HL-60 (cell line): ENCODE results near the gene ALK.

Source experiments
- DNase-seq, 2 experiments: peaks; one replicate each; pipeline ENCODE4 v3.0.0-alpha.2; 2010 to 2020; ENCODE audit warnings: low read depth in 1 of 2, low spot score in 1 of 2
- H3K27ac ChIP-seq: fragments of 250-450 bp; sonication (Bioruptor Pico); replicated peaks from 2 replicates; pipeline ENCODE4 v1.5.1; 2020; ENCODE audit warnings: mild to moderate bottlenecking, moderate library complexity
- H3K27me3 ChIP-seq: fragments of 250-450 bp; sonication (Bioruptor Pico); 2 replicates; pipeline ENCODE4 v1.5.1; 2021; ENCODE audit warnings: mild to moderate bottlenecking, moderate library complexity; ENCODE audit not compliant: insufficient read depth, poor library complexity, severe bottlenecking
- H3K4me3 ChIP-seq: replicated peaks from 2 replicates; pipeline ENCODE4 v1.5.1; 2011; ENCODE audit warnings: mild to moderate bottlenecking, control low read depth, low read length; ENCODE audit not compliant: insufficient read depth
- GABPA ChIP-seq: IDR thresholded peaks from 2 replicates; pipeline ENCODE4 v1.6.1; 2012; ENCODE audit warnings: low read depth
- POLR2AphosphoS5 ChIP-seq: IDR thresholded peaks from 2 replicates; pipeline ENCODE4 v1.6.1; 2012; ENCODE audit warnings: low read depth
- SPI1 ChIP-seq: IDR thresholded peaks from 2 replicates; pipeline ENCODE4 v1.6.1; 2012; ENCODE audit warnings: low read depth, mild to moderate bottlenecking, borderline replicate concordance
- TF ChIP-seq, protein P1 (sequence below): IDR thresholded peaks from one replicate; pipeline ENCODE4 v1.5.1; 2011; ENCODE audit warnings: low read length, control low read depth, inconsistent platforms; ENCODE audit not compliant: insufficient read depth
- TF ChIP-seq, protein P2 (sequence below): IDR thresholded peaks from 2 replicates; pipeline ENCODE4 v1.6.1; 2012; ENCODE audit warnings: low read depth; ENCODE audit not compliant: insufficient replicate concordance

ALK gene

DNA sequence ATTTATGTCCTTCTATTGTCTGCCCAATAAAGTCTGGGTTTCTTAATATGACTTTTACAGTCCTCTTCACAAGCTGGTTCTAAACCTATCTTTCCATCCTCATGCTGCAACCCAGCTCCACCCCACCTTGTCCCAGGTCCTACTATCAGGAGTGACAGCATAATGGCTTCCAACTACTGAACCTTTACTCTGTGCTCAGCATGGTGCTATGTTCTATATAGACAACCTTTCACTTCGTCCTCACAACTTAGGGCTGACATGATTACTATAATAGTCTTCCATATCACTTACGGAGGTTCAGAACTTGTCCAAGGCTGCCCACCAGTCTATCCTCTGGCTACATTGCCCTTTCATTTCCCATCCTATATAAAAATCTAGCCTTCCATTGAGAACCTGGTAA lies 256.8 kb downstream of the ALK start:
- Histone ChIP-seq H3K4me3 (no peak overlapping the region), H3K27me3 (no peaks in the 10 kb centered on the region), H3K27ac (no peak overlapping the region)
- TF ChIP-seq POLR2AphosphoS5 (no peak), SPI1 (no peak), GABPA (no peak)
- TF ChIP-seq, protein P1, sequence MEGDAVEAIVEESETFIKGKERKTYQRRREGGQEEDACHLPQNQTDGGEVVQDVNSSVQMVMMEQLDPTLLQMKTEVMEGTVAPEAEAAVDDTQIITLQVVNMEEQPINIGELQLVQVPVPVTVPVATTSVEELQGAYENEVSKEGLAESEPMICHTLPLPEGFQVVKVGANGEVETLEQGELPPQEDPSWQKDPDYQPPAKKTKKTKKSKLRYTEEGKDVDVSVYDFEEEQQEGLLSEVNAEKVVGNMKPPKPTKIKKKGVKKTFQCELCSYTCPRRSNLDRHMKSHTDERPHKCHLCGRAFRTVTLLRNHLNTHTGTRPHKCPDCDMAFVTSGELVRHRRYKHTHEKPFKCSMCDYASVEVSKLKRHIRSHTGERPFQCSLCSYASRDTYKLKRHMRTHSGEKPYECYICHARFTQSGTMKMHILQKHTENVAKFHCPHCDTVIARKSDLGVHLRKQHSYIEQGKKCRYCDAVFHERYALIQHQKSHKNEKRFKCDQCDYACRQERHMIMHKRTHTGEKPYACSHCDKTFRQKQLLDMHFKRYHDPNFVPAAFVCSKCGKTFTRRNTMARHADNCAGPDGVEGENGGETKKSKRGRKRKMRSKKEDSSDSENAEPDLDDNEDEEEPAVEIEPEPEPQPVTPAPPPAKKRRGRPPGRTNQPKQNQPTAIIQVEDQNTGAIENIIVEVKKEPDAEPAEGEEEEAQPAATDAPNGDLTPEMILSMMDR = no peak
- TF ChIP-seq, protein P2, sequence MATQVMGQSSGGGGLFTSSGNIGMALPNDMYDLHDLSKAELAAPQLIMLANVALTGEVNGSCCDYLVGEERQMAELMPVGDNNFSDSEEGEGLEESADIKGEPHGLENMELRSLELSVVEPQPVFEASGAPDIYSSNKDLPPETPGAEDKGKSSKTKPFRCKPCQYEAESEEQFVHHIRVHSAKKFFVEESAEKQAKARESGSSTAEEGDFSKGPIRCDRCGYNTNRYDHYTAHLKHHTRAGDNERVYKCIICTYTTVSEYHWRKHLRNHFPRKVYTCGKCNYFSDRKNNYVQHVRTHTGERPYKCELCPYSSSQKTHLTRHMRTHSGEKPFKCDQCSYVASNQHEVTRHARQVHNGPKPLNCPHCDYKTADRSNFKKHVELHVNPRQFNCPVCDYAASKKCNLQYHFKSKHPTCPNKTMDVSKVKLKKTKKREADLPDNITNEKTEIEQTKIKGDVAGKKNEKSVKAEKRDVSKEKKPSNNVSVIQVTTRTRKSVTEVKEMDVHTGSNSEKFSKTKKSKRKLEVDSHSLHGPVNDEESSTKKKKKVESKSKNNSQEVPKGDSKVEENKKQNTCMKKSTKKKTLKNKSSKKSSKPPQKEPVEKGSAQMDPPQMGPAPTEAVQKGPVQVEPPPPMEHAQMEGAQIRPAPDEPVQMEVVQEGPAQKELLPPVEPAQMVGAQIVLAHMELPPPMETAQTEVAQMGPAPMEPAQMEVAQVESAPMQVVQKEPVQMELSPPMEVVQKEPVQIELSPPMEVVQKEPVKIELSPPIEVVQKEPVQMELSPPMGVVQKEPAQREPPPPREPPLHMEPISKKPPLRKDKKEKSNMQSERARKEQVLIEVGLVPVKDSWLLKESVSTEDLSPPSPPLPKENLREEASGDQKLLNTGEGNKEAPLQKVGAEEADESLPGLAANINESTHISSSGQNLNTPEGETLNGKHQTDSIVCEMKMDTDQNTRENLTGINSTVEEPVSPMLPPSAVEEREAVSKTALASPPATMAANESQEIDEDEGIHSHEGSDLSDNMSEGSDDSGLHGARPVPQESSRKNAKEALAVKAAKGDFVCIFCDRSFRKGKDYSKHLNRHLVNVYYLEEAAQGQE = no peak
- DNase-seq = no peak

DNA sequence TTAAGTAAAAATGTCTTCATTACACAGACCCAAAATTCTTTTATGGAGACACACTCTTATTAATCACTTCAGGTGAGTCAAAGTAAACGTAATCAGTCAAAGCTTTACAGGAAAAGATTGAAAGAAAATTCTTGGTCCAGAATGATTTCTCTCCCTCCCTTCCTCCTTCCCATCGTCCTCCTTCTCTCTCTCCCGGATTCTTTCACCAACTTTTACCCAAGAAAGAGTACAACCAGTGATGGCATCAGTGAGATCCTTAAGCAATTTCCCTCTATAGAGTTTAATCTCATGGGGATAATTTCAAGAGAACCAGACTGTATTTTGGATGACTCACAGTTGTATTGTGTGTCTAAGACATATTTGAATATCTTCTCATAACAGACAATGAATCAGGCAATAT lies 258.1 kb downstream of the ALK start:
- TF ChIP-seq, protein P2 = no peak
- TF ChIP-seq POLR2AphosphoS5 = no peak
- TF ChIP-seq SPI1 = no peak
- TF ChIP-seq, protein P1 = no peak
- H3K27ac ChIP-seq = no peak overlapping the region
- no peak for DNase-seq
- H3K27me3 ChIP-seq = no peaks in the 10 kb centered on the region
- H3K4me3 ChIP-seq = no peak overlapping the region

DNA sequence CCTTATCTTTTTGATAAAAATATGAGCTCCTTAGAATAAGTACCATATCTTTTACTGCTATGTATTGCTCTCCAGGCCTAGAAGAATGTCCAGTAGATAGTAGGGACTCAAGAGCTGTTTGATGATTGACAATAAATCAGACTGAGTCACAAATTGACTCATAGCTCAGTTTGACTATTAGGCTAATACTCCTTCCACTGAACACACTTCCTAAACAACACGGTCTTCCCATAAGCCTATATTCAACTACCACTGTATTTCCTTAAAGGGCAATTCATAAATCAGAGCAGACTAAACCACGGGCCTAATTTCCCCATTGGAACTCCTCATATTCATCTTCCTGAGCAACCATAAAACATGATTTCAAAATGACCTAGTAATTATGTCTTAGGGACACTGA lies 258.5 kb downstream of the ALK start:
- no peak for DNase-seq
- Histone ChIP-seq H3K27ac (no peak overlapping the region), H3K27me3 (no peaks in the 10 kb centered on the region), H3K4me3 (no peak overlapping the region)
- TF ChIP-seq POLR2AphosphoS5 = no peak
- TF ChIP-seq, protein P1 = no peak

DNA sequence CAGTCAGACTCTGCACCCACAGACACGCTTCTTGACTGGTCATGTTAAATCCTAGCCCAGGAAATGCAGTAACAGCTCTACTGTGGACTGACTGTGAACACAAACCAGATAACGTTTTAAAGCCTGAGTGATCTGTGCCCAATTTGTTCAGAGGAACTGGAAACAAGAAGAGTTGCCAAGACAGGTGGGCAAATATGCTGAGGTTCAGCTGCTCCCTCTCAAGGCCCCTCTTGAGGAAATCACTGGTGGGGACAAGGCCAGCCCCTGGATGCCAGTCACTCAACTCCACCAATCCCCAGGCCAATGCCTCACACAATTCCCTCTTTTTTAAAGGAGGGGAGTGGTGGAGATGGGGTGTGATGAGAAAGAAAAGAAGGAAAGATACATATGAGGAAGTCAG lies 261.2 kb downstream of the ALK start:
- no peak for DNase-seq
- Histone ChIP-seq H3K27me3 (peaks cover 4% of the 10 kb centered on the region), H3K4me3 (no peak overlapping the region), H3K27ac (no peak overlapping the region)
- TF ChIP-seq, protein P1 = no peak
- no peak for TF ChIP-seq SPI1
- TF ChIP-seq GABPA = no peak
- TF ChIP-seq, protein P2 = no peak
- no peak for TF ChIP-seq POLR2AphosphoS5
